Adrenal gland (tissue), 12 donors: ENCODE results near the gene CDKN1A. TPM values are rescaled to one million over a fixed set of nuclear protein-coding genes. Genes with fewer than 3 reads are reported as not detected.

Experiments used
- DNase-seq, 7 donors: peaks; one replicate each; pipeline ENCODE4 v3.0.0-alpha.2; 2019 to 2020
- H3K27ac ChIP-seq, 5 donors: fragments of 200-600 bp; sonication (generic) in 4 of 5; 1 replicate in 3 of 5; 2 replicates in 2 of 5; pipeline versions ENCODE4 v1.5.1 to v1.8.0; 2016 to 2020; ENCODE audit warnings: mild to moderate bottlenecking in 1 of 5
- H3K27me3 ChIP-seq: fragments of 200-600 bp; 2 replicates; pipeline ENCODE4 v1.8.0; 2021
- H3K36me3 ChIP-seq, 2 donors: fragments of 200-600 bp; replicated peaks in 1 of 2; 1 replicate in 1 of 2; 2 replicates in 1 of 2; pipeline versions ENCODE4 v1.5.1 to v1.8.0; 2018 to 2022
- H3K4me1 ChIP-seq, 2 donors: fragments of 200-600 bp; replicated peaks in 1 of 2; 1 replicate in 1 of 2; 2 replicates in 1 of 2; pipeline versions ENCODE4 v1.5.1 to v1.8.0; 2018 to 2021
- H3K4me3 ChIP-seq, 4 donors: fragments of 200-600 bp; sonication (generic) in 3 of 4; one replicate each; pipeline ENCODE4 v1.5.1; 2016 to 2018
- H3K9me3 ChIP-seq, 3 donors: fragments of 200-600 bp; sonication (generic) in 1 of 3; replicated peaks in 1 of 3; 1 replicate in 2 of 3; 2 replicates in 1 of 3; pipeline versions ENCODE4 v1.5.1 to v1.8.0; 2016 to 2021
- POLR2A ChIP-seq, 2 donors: fragments of 450-650 bp; IDR thresholded peaks; one replicate each; pipeline ENCODE4 v1.6.1; 2017; ENCODE audit warnings: antibody characterized with exemption in 2 of 2, mild to moderate bottlenecking in 2 of 2, moderate library complexity in 1 of 2
- WGBS, 4 donors: extraction: QIAGEN DNeasy Blood & Tissue Kit in 2 of 4; methylation state at CpG; one replicate each; pipeline versions ENCODE4 v1.1.5 to v1.1.7; 2013 to 2017; 5-methylcytosine and 5-hydroxymethylcytosine counted together
- intact Hi-C, 2 donors: fragments of 100-400 bp; cut with DNase I; formaldehyde crosslinking; loops; one replicate each; pipeline versions ENCODE4 v1.14.1 to v1.15.0; 2022 to 2023
- polyA plus RNA-seq, 3 donors: library from polyadenylated mRNA; stranded (reverse); fragments of 200-250 nt in 2 of 3; fragments of 350-450 nt in 1 of 3; fragmentation: Illumina TruSeq in 1 of 3; extraction: RNeasy Lipid Tissue Mini Kit (QIAGEN cat#74804) in 1 of 3; gene quantifications; one replicate each; pipeline ENCODE4 v1.2.3, GENCODE V29; 2013 to 2014
- total RNA-seq, 9 donors: library from RNA; depleted of rRNA in 4 of 9; stranded (reverse); fragments of >200 nt in 4 of 9; fragments of 120-200 nt in 1 of 9; fragmentation: NEBNext Ultra II Directional in 1 of 9; extraction: Animal tissue kit (Norgen Biotek cat#: 25700) in 1 of 9; gene quantifications; one replicate each; pipeline versions ENCODE4 v1.1.0 to v1.2.4, GENCODE V29; 2013 to 2023
- TF ChIP-seq, protein P1 (sequence below), 6 experiments: fragments of 450-650 bp in 4 of 6; fragments of 200-600 bp in 2 of 6; sonication (generic) in 1 of 6; IDR thresholded peaks; 1 replicate in 5 of 6; 2 replicates in 1 of 6; pipeline versions ENCODE4 v1.5.1 to v1.8.0; 2016 to 2021; ENCODE audit warnings: antibody characterized with exemption in 6 of 6, mild to moderate bottlenecking in 2 of 6, moderate library complexity in 1 of 6
- donor health status: healthy with polysubstance abuse.
- donor health status: Bipolar disorder and iron deficiency.
- donor health status: DM: yes; HTN: yes; CAD: no.
- donor health status: DM: no; HTN: no; CAD: no.
- donor health status: DM: no; HTN: no; CAD: no.
- donor health status: DM: yes; HTN: yes; CAD: no.

Gene CDKN1A
- total and polyA plus RNA-seq, 12 donors: 18.8 to 154 (median 67.3) TPM

DNA sequence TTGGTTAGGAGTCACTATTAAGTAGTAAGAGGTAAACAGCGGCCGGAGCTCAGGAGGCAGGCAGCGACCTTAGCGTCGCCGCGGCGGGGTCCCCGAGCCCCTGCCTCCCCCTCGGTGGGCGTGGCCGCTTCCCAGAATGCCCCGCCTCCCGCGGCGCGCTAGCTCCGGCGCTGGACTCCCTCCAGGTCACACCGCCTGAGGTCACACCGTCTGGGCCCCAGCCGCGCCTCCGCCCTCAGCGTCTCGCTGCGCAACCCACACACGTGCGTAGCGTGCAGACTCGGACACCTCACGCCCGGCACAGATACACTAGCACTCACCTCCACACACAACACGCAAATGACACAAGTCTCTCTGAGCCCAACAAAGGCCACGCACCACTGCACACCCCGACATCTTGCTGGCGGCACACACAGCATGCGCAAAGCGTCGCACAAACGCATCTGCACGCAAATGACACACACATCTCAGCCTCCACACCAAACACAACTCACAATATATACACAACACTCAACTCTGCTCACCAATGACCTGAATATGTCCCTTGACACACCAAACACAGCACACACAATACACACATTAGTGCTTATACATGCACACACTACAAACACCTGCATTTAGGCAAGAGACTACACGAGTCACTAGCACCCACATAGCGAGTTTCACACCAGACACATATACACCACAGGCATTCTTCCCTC is 17.6 kb upstream of the CDKN1A start:
- peaks cover 0 to 10% of the 10 kb centered on the region in 2 donors for H3K4me1 ChIP-seq
- peak in 6 of 7 donors; percentile 41 to 73 (median 56) for DNase-seq
- peak overlapping the region in 1 of 4 donors; percentile 24 for H3K4me3 ChIP-seq
- H3K27ac ChIP-seq: no peak overlapping the region
- no peaks in the 10 kb centered on the region for H3K9me3 ChIP-seq
- H3K36me3 ChIP-seq: no peaks in the 10 kb centered on the region
- intact Hi-C loops: no loop called here
- TF ChIP-seq, protein P1, sequence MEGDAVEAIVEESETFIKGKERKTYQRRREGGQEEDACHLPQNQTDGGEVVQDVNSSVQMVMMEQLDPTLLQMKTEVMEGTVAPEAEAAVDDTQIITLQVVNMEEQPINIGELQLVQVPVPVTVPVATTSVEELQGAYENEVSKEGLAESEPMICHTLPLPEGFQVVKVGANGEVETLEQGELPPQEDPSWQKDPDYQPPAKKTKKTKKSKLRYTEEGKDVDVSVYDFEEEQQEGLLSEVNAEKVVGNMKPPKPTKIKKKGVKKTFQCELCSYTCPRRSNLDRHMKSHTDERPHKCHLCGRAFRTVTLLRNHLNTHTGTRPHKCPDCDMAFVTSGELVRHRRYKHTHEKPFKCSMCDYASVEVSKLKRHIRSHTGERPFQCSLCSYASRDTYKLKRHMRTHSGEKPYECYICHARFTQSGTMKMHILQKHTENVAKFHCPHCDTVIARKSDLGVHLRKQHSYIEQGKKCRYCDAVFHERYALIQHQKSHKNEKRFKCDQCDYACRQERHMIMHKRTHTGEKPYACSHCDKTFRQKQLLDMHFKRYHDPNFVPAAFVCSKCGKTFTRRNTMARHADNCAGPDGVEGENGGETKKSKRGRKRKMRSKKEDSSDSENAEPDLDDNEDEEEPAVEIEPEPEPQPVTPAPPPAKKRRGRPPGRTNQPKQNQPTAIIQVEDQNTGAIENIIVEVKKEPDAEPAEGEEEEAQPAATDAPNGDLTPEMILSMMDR (IDR thresholded peaks at IDR 0.05): no peak
- no peak for TF ChIP-seq POLR2A (IDR thresholded peaks at IDR 0.05)
- no peaks in the 10 kb centered on the region for H3K27me3 ChIP-seq
- 28 to 64% (median 47%) methylated on average over 19 to 44 of the region's 44 CpGs for WGBS, 4 donors

DNA sequence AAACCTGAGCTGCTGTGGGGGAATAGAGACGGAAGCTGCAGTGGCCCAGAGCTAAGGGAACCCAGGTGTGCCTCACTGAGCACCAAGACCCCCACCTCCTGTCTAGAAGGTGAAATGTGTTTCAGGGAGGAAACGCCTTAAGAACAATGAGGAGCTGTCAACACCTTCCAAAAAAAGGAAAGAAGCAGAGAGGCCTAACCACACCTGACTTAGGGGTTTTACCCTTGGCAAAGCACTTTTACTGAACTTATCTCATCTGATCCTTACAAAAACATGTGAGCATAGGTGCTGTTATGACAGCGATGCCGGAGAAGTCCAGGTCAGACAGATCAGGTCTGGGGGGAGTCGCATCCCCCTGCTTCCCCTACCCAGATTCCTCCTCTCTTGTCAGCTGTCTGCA is 16.1 kb upstream of the CDKN1A start:
- intact Hi-C loops: no loop called here
- Histone ChIP-seq H3K4me1 (peaks cover 9 to 21% of the 10 kb centered on the region in 2 donors), H3K9me3 (no peaks in the 10 kb centered on the region), H3K36me3 (no peaks in the 10 kb centered on the region), H3K27me3 (no peaks in the 10 kb centered on the region), H3K4me3 (no peak overlapping the region), H3K27ac (no peak overlapping the region)
- 71 to 97% (median 94%) methylated on average over 5 of the region's 5 CpGs for WGBS, 4 donors
- TF ChIP-seq POLR2A (IDR thresholded peaks at IDR 0.05): no peak
- TF ChIP-seq, protein P1 (IDR thresholded peaks at IDR 0.05): no peak
- no peak for DNase-seq

DNA sequence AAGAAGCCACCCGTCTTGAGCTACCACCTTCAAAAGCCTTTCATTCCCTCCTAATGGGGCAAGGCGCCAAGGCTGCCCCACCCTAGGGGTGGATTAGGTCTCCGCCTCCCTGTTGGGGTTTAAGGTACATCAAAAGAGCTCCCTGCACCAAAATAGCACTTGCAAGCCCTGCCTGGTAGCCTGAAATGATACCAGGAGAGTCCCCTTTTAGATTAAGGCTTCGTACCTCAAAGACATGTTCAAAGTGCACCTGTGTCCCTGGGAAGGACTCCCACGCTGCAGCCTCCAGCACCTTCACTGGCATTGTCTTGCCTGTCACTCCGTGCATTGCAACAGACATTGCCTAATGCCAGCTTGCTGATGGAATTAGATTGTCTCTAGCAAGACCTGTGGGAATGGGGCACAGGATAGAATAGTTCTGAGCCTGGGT is 15.7 kb upstream of the CDKN1A start:
- WGBS, 4 donors: 68 to 81% (median 74%) methylated on average over 5 to 6 of the region's 6 CpGs

DNA sequence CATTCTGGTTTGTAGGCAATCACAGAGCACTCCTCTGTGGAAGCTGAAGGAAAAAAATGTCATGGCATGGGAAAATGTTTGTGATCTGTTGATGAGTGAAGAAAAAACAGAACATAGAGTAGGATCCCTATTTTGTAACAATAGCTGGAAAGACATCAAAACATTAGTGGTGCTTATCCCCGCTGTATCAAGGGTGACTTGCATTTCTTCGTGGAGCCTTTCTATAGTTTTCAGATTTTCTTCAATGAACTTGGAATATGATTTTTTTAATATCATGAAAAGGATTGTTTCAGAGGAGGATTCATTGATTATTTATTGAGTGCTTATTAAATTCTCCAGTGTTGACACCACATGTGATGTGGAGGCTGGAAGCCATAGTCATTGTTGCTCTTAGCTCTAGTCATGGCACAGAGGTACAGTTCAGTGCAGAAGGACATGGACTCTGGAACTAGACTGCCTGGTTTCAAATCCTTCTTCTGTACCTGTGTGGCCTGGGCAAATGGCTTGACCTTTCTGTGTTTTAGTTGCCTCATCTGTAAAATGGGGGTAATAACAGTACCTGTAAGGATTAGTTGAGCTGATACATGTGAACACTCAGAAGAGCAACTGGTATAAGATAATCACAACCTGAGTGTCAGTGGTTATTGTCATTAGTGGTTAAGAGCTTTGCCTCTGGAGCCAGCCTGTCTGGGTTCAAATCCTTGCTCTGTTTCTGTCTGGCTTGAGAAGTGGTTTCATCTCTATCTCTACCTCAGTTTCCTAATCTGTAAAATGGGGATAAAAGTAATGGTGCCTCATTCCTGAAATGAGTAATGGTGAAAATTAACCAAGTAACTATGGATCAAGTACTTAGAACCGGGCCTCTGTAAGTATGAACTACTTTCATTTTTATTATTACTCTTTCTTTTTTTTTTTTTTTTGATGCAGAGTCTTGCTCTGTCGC is 14.7 kb upstream of the CDKN1A start:
- Histone ChIP-seq H3K4me3 (no peak overlapping the region), H3K27me3 (no peaks in the 10 kb centered on the region), H3K27ac (no peak overlapping the region), H3K9me3 (no peaks in the 10 kb centered on the region), H3K4me1 (peaks cover 13 to 24% of the 10 kb centered on the region in 2 donors), H3K36me3 (no peaks in the 10 kb centered on the region)
- TF ChIP-seq POLR2A (IDR thresholded peaks at IDR 0.05): no peak
- TF ChIP-seq, protein P1 (IDR thresholded peaks at IDR 0.05): no peak
- 79 to 86% (median 80%) methylated on average over 4 of the region's 4 CpGs for WGBS, 4 donors
- DNase-seq: no peak
- intact Hi-C loops: no loop called here

More for the DNA sequence above, 15.7 kb upstream of the CDKN1A start:
- peaks cover 13 to 24% of the 10 kb centered on the region in 2 donors for H3K4me1 ChIP-seq
- intact Hi-C loops: no loop called here
- no peak for TF ChIP-seq POLR2A (IDR thresholded peaks at IDR 0.05)
- no peaks in the 10 kb centered on the region for H3K9me3 ChIP-seq
- no peaks in the 10 kb centered on the region for H3K27me3 ChIP-seq
- H3K36me3 ChIP-seq: no peaks in the 10 kb centered on the region
- DNase-seq: peak in 1 of 7 donors; percentile 39
- no peak overlapping the region for H3K4me3 ChIP-seq
- H3K27ac ChIP-seq: no peak overlapping the region
